Stimulated activated CD4-positive, alpha-beta T cell treated with anti-CD3 and anti-CD28 coated beads, Interleukin-2, amount 100 ng/mL, for 24 hours (primary cell): ENCODE data around the gene DPPA5.
"Not testable (repeated sequence)": the region's sequence is repeated elsewhere in the genome, so short reads cannot be mapped to it uniquely, and the experiment has no call there.

Source experiments
- DNase-seq, 2 donors: peaks; one replicate each; pipeline ENCODE4 v3.0.0-alpha.2; 2020

Gene DPPA5, protein sequence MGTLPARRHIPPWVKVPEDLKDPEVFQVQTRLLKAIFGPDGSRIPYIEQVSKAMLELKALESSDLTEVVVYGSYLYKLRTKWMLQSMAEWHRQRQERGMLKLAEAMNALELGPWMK

DNA sequence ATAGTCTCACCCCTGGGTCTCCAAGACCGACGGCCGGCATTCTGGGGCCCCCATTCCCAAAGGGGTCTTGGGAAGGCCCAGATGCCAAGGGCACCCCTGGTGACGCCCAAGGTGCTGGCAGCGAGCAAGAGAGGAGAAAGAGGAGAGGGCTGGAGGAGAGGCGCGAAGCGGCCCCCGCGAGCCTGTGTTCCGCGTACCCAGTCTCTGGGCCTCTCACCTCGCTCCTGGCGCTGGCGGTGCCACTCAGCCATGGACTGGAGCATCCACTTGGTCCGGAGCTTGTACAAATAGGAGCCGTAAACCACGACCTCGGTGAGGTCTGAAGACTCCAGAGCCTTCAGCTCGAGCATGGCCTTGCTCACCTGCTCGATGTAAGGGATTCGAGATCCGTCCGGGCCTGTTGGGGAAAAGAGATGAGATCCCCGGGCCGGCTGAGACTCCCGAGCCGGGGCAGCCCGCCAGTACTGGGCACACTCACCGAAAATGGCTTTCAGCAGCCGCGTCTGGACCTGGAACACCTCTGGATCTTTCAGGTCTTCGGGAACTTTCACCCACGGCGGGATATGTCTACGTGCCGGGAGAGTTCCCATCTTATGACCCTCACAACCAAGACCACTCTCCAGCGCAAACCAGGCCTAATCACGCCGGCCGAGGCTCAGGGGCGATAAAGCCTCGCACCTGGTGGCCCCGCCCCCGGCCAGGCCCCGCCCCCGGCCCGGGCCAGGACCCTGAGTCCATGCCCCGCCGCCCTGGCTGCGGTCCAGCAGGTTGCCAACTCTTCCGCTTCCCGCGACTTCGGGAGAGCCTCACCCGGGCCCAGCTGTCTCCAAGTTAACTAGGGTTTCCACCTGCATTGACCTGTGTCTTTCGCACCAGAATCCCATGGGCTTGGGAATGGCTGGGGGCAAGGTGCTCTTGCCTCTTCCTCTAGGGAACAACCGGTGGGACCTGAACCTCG, at the start of gene DPPA5:
TSS of gene DPPA5 (minus strand) at position 641 of the 958 bp plus-strand sequence. CDS start at position 590, 51 bp downstream.
- DNase-seq = no peak

DNA sequence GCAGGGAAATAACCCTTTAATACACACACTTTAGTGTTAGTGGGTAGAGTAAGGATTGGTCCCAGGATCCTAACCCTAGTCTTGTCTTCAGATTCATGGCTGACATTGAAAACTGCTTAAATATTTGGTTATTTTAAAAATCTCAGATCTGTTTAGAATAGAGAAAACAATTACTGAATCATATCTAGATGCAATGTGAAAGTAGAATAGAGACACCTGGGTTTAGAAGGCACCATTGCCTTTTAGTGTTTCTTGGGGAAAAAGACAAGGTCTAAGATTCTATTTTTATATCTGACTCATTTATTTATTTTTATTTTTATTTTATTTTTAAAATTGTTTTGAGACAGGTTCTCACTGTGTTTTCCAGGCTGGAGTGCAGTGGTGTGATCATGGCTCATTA, 46.6 kb upstream of the DPPA5 start:
- no peak for DNase-seq

DNA sequence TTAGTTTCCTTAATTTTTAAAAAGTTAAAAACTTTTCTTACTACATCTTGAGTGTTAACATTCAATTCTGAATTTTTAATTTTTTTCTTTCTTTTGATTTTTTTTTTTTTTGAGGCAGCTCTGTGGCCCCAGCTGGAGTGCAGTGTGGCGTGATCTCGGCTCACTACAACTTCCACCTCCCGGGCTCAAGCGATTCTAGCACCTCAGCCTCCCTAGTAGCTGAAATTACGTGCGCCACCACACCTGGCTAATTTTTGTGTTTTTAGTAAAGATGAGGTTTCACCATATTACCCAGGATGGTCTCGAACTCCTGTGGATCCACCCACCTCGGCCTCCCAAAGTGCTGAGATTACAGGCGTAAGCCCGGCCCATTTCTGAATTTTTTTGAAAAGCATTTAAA, 41.8 kb upstream of the DPPA5 start:
- DNase-seq = no peak

DNA sequence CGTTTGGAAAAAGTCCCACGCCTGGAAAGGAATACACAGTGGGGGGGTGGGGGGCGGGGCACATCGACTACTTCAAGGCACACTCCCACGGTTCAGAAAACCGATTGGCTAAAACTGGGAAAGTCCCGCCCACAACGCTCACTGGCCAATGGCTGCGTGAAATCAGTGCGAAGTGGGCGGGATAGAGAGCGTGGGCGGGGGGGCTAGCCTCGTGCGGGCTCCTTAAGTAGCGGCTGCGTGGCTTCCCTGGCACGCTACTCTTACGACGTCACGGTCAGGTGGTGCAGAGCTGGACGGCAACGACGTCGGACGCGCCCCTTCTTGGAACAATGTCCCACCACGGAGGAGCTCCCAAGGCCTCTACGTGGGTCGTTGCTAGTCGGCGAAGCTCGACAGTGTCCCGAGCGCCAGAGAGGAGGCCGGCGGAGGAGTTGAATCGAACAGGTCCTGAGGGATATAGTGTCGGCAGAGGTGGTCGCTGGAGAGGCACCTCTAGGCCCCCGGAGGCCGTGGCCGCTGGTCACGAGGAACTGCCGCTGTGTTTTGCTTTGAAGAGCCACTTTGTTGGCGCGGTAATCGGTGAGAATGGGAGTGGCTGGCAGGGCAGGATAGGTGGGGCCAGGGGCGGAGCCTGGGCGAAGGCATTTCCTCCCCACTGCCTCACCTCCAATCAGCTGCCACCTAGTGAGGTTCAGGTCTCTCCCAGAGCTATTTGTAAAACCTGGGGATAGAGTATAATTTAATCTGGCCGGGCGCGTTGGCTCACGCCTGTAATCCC, 40.7 kb upstream of the DPPA5 start, which contains the start of gene DDX43:
TSS of gene DDX43 (plus strand) at position 252 of the 778 bp plus-strand sequence. CDS start at position 330, 78 bp downstream.
- DNase-seq = peak; percentile 23 to 47

DNA sequence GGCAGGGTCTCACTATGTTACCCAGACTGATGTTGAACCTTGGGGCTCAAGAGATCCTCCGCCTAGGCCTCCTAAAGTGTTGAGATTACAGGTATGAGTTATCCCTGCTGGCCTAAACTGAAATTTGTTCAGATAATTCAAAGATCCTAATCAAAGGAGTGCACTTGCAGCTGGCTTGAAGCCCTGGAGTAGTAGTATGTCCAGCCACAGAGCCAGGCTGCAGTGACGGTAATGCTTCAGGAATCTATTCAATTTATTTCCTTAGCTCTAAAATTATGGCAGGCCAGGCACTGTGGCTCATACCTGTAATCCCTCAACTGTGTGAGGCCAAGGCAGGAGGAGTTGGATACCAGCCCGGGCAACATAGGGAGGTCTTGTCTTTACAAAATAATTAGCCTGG, 39.2 kb upstream of the DPPA5 start:
- no peak for DNase-seq

DNA sequence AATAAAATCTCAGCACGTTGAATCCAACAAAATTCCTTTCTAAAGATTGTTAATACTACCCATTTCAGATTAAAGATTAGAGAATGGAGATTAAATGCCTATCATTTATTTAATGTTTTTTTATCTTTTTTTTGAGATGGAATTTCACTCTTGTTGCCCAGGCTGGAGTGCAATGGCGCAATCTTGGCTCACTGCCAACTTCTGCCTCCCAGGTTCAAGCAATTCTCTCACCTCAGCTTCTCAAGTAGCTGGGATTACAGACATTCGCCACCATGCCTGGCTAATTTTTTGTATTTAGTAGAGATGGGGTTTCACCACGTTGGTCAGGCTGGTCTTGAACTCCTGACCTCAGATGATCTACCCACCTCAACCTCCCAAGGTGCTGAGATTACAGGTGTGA, 38.1 kb upstream of the DPPA5 start:
- peak in 1 of 2 donors; percentile 9 for DNase-seq

DNA sequence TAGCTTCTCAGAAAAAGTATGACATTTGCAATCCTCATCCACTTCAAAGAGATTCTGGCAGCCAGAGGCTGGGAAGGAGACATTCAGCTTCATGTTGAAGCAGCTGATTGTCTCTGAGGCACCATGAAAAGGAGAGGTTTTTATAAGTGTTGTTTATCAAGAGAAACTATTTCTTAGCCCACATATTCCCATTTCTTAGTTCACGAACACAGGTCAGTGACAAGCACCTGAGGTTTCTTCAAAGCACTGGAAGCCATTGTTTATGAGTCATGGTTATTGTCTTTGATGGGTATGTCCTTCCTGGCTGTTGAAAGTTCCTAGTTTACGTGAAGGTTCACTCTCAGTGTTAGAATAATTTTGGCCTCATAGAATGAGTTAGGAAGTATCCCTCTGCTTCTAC, 37.6 kb upstream of the DPPA5 start:
- no peak for DNase-seq

DNA sequence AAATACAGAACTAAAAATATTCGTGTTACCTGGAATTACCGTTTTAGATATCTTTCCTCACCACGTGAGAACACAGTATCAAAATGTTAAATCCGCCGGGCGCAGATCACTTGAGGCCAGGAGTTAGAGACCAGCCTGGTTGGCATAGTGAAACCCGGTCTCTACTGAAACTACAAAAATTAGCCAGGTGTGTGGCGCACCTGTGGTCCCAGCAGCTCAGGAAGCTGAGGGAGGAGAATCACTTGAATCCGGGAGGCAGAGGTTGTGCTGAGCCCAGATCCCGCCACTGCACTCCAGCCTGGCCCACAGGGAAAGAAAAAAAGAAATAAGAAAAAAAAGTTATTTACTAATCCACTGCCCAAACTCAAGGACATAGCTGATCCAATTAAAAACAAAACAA, 35.8 kb upstream of the DPPA5 start:
- DNase-seq = no peak

DNA sequence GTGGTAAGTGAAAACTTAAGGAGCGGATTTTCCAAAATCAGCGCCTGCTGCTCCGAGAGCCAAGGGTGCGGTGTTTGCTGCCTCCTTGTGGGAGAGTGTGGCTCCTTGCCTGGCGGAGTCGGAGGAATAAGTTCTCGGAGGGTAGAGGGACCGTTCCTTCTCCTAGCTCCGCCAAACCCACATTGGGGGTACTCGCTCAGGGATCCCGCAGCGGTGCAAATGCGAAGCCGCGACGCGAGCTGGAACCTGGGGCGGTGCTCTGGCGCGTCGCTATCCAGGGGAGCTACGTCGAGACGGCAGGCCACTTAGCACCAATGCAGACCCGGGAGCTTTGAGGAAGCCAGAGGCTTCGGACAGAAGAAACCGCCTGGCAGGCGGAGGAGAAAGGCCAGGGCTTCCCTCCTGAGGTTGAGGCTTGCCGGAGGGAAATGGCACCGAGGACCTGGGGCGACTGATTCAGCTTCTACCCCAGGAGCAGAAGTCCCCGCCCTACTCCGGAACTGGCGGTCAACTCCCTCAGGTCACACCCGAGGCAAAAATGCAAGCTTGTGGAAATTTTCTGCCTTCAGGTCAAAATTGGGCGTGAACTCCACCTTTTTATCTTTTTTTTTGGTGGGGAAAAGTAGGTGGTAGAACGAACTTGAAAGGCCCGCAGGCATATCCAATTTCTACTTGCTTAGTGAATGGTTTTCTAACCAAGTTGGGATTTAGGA, 34.9 kb upstream of the DPPA5 start:
- DNase-seq = peak; percentile 58 to 64

DNA sequence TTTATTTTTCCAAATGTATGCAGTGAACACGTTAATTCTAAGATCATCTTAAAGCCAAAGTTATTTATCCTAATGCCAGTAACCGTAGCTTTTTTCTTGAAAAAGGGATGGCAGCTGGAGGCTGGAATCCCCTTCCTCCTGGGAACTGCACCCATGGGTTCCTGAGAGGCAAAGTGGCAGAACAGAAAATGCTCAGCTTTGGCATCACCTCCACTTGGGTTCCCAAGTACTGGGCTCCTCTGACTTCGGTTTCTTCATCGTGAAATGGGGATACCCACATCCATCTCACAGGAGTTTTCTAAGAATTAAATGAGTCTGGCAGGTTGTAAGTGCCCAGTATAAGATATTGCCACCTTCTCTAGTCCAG, 34.3 kb upstream of the DPPA5 start:
- DNase-seq = no peak

DNA sequence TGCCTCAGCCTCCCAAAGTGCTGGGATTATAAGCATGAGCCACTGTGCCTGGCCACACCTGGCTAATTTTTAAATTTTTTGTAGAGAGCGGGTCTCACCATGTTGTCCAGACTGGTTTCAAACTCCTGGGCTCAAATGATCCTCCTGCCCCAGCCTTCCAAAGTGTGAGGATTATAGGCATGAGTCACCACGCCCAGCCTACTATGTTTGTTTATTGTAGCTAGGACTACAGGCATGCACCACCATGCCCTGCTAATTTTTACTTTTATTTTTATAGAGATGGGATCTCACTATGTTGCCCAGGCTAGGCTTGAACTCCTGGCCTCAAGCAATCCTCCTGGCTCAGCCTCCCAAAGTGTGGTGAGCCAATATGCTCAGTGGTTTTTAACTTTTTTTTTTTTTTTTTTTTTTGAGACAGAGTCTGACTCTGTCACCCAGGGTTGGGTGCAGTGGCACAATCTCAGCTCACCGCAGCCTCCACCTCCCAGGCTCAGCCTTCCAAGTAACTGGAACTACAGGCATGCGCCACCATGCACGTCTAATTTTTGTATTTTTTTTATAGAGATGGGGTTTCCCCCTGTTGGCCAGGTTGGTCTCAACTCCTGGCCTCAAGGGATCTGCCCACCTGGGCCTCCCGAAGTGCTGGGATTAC, 28.5 kb upstream of the DPPA5 start:
- DNase-seq = no peak

DNA sequence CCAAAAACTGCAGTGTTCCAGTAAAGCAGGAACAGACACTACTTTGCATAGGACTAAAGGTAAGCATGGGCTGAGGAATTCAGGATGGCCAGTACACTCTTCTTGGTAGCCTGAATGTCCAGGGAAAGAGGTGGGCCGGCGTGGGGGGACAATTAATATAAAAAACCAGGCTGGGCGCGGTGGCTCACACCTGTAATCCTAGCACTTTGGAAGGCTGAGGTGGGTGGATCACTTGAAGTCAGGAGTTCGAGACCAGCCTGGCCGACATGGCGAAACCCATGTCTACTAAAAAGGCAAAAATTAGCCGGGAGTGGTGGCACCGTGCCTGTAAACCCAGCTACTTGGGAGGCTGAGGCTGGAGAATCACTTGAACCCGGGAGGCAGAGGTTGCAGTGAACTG, 27.5 kb upstream of the DPPA5 start:
- not testable (repeated sequence) for DNase-seq

DNA sequence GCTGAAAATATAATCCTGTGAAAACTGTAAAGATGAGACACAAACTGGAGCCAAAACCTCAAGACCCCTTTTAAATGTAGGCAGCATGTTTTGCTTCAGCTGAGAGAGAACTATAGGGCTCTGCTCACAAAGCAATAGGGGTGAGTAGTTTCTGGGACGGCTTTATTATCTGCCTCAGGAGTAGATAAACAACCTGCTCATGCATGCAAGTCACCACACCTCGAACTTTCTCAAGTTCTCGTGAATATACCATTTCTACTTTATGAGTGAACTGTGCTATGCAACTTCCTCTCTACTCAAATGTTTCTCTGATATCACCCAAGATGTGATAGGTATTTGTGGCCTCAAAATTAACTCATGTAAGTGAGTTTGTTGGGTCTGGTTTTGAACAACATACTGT, 23.1 kb upstream of the DPPA5 start:
- no peak for DNase-seq

DNA sequence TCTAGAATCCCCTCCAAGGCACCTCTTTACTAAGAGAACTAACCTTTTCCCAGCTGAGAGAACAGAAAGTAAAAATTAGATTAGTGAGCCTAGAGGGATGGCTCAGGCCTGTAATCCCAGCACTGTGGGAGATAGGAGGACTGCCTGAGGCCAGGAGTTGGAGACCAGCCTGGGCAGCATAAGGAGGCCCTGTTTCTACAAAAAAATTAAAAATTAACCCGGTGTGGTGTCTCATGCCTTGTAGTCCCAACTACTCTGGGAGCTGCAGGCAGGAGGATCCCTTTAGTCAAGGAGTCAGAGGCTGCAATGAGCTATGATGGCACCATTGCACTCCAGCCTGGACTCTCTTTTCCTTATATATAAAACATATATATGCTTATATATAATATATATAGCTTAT, 21.1 kb upstream of the DPPA5 start:
- no peak for DNase-seq

DNA sequence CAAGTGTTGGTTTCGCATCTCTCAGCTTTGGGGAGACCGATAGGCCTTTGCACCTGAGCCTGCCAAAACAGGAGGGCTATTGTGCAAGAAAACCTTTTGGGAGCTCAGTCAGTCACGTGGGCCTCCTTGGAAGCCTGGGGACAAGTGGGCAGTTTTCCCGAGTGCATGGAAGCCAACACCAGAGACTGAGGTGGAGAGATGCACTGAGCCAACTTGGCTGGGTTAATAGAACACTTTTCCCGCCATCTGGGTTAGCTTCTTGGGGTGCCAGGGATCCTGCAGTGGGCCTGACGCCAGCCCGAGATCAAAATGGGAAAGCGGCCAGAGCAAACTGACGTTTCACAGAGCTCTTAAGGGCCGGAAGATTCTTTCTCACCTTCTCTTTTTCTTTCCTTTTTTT, 18.4 kb upstream of the DPPA5 start:
- DNase-seq = no peak

DNA sequence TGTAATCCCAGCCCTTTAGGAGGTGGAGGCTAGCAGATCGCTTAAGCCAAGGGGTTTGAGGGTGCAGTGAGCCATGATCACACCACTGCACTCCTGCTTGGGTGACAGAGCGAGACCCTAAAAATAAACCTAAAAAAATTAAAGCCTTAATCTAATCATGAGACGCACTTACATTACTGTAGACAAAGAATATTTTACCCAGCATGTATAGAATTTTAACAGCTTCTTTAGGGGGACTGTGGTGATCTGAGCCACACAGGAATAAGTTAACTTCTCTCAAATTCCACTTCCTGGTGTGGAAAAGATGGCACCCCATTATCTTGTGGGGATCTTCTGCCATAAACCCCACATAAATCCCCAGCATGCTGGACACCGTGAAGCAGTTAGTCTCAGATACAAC, 17.9 kb upstream of the DPPA5 start:
- DNase-seq = no peak

DNA sequence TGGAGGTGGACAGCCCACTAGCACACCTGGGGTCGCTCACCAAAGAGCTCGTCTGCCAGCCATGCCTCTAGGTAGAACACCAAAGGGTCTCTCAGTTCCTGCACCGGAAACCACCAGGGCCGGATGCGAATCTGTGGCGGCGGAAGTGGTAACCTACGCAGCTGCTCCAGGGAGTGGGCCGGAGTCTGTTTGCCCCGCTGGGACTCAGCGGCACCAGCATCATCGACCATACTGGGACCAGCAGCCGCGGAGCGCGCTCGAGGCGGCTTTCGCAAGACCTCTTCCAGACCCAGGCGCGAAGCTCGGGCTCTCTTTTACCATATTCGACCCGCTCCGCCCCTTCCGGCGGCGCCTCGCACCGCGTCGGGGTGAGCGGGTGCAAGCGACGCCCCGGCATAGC, 15.5 kb upstream of the DPPA5 start, which contains the start of gene OOEP:
TSS of gene OOEP (minus strand) at position 335 of the 400 bp plus-strand sequence. CDS start at position 230, 105 bp downstream.
- no peak for DNase-seq

DNA sequence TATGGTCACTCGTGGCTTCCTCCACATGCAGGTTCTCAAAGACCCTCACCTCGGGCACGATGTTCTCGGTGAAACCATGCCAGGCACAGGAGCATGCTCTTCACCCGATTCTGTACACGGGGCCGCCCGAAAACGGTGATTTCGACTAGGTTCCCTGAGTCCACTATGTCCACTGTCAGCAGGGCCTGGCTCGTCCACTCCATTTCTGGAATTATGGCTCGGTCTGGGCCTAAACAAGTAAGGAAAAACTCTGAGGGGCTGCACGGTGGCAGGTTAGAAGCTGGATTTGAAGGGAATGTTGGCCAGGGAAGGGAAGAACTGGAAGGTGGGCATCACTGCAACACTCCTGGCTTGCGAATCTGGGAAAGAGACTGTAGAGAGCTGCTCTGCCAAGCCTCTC, 15.1 kb upstream of the DPPA5 start:
- no peak for DNase-seq

DNA sequence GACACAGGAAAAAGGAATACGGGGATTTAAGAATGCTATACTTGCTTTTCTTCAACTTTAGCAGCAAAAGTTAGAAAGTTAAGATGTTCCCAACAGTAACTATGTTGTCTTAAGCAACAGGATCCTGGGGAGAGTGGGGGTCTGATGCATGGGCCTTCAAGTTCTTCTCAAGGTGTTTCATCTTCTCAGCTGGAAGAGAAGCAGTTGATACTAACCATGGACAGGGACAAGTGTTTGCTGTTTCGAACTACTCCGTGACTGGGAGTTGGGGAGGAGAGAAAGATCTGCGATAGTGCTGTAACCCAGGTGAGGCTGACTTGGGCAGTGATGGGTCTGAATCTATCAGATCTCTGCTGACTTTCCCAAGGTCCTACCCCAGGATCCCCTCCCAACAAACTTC, 14.6 kb upstream of the DPPA5 start:
- no peak for DNase-seq

DNA sequence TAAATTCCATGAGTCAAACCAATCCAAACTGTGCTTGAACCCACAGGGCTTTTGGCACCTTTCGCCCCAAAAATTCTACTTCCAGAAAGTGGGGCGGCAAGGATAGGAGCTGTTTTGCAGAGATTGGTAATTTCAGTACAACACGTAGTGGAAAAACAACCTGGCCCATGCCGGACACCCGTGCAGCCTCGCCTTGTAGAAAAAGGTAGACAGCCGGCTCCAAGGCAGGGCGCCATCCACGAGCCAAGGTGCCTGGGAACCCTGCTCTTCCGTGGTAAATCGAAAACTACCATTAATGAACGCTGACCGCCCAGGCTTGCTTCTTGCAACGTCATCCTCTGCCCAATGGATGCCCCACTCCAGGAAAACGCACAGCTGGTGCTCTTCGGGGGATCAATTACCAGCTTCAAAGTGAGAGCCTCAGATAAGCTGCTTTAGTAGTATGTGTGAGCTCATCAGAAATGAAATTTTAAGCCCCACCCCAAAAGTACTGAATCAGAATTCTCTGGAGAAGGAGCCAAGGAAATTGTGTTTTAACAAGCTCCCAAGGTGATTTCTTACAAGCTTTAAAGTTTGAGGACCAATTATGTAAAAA, 13.8 kb upstream of the DPPA5 start:
- DNase-seq = no peak

DNA sequence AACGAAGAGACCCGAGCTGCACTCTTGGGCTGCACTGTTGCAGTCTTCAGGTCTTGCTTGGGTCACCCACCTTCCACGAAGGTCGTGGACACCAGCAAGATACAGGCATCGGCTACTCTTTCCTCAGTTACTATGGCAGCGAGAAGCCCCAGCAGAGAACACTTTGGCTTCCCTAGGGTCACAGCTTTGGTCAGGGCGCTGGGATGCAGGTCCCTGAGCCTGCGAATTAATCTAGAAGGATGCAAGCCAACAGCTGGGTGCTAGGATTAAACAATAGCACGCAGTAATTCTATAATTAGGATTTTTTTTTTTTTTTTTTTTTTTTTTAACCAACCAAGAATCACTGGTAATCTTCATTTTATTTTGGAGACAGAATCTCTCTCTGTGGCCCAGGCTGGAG, 10.5 kb upstream of the DPPA5 start:
- DNase-seq = no peak

DNA sequence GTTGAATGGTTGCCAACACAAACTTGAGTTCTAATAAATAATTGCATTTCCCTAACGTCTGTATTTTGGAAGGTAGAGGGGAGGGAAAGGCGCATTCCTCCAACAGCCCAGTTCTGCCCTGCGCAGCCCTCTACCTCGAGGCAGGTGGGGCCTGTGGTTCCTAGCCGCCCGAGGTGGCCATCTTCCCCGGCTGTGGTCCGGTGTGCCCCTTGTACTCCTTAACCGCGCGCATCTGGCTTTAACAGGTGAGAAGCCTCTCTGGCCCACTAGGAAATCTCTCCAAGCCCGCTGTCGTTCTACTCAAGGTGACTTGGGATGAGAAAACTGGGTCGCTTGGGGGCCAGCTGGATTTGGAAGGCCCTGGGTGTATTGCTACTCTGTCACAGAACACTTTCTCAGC, 10.0 kb upstream of the DPPA5 start:
- DNase-seq = no peak
